Activated naive CD4-positive, alpha-beta T cell treated with anti-CD3 and anti-CD28 coated beads, Interleukin-2, amount 50 U/mL, for 72 hours (primary cell): ENCODE results near the gene ERCC6. TPM values are rescaled to one million over a fixed set of nuclear protein-coding genes. Genes with fewer than 3 reads are reported as not detected.

Experiments used
- ATAC-seq, 2 donors: fragments of 150-1000 bp; cut with Tn5 transposase; 2 replicates each; pipeline ENCODE4 v1.10.0; 2021; ENCODE audit warnings: mild to moderate bottlenecking in 2 of 2, moderate library complexity in 2 of 2
- DNase-seq, 2 donors: peaks; one replicate each; pipeline ENCODE4 v3.0.0; 2021 to 2022; ENCODE audit warnings: low spot score in 2 of 2
- H3K27ac Mint-ChIP-seq, 2 donors: one replicate each; pipeline ENCODE4 v1.8.0; 2022; ENCODE audit warnings: mild to moderate bottlenecking in 2 of 2, mixed read lengths in 2 of 2
- H3K36me3 Mint-ChIP-seq, 2 donors: one replicate each; pipeline ENCODE4 v1.8.0; 2022; ENCODE audit warnings: mixed read lengths in 2 of 2
- H3K9me3 Mint-ChIP-seq, 2 donors: one replicate each; pipeline ENCODE4 v1.8.0; 2022; ENCODE audit warnings: mixed read lengths in 2 of 2
- total RNA-seq, 2 donors: library from RNA; stranded (reverse); gene quantifications; one replicate each; pipeline ENCODE4 v1.2.3, GENCODE V29; 2022

Gene ERCC6
- total RNA-seq, 2 donors from 2014 or later = 31.7 to 36.2 TPM

DNA sequence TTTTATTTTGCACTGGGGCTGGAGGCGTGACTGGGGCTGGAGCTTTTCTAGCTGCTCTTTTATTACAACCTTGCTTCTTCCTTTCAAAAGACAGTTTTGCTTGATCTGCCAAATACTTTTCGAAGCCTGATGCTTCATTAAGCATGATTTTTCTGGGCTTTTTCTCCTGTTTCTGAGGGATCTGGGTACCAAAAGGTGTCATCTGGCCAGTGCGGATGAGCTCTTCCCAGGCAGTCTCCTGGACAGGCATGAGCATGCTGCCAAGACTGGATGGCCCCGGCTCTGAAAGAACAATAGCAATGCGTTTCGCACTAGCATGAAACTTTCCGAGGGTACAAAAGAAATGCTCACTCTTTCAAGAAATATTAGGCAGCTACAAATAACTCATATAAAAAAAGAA lies 14.4 kb downstream of the ERCC6 start:
- ATAC-seq (no peak), DNase-seq (no peak)
- peaks cover 24 to 37% of the 10 kb centered on the region in 2 donors for H3K36me3 Mint-ChIP-seq
- H3K9me3 Mint-ChIP-seq = no peaks in the 10 kb centered on the region
- peak overlapping the region; percentile 5 to 32 for H3K27ac Mint-ChIP-seq

DNA sequence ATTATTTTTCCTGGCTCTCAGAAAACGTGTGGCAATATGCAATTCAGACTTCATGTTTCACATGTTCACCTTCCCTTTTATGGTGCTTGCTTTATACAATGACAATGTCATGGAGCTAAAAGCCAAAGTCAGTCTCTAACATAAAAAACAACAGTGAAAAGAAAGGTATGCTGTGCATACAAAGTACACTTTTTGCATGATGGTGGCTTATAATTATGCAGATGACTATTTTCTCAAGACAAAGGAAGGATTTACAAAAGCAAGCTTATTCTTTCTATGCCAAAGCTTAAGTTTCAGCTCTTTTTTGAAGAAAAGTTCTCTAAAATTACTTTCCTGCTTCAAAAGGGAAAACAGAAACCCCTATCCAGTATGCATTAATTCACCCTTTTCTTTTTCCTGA lies 15.6 kb downstream of the ERCC6 start:
- DNase-seq = no peak
- ATAC-seq = no peak
- no peak overlapping the region for H3K27ac Mint-ChIP-seq
- H3K9me3 Mint-ChIP-seq = no peaks in the 10 kb centered on the region
- H3K36me3 Mint-ChIP-seq = peaks cover 24 to 31% of the 10 kb centered on the region in 2 donors

GRCh38 chr10:49521062-49521461 lies 17.9 kb downstream of the ERCC6 start:
- no peak overlapping the region for H3K27ac Mint-ChIP-seq
- no peaks in the 10 kb centered on the region for H3K9me3 Mint-ChIP-seq
- H3K36me3 Mint-ChIP-seq = peaks cover 11 to 29% of the 10 kb centered on the region in 2 donors

GRCh38 chr10:49520122-49520775 lies 18.7 kb downstream of the ERCC6 start:
- H3K27ac Mint-ChIP-seq = peak overlapping the region in 1 of 2 donors; percentile 35
- no peaks in the 10 kb centered on the region for H3K9me3 Mint-ChIP-seq
- DNase-seq (no peak), ATAC-seq (no peak)
- peaks cover 11 to 30% of the 10 kb centered on the region in 2 donors for H3K36me3 Mint-ChIP-seq

More at GRCh38 chr10:49521062-49521461, 17.9 kb downstream of the ERCC6 start:
- no peak for ATAC-seq
- DNase-seq = no peak

DNA sequence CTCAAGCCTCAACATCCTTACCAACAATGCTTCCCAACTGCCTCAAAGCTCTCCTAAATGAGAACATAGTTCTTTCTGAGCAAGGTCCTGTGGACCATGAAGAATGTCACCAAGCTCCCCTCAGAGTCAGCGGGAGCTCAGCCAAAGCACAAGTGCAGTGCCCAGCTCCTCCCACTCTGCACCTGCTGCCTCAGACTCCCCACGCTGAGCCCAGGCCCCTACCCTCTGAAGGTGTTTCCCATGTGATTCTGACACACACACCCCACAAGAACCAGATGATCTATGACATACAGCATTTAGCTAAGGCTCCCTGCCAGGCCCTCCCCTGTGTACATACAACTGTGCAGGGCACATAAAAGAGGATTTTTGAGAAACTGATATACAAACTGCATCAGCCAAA lies 19.2 kb downstream of the ERCC6 start:
- no peak for DNase-seq
- no peak for ATAC-seq
- no peak overlapping the region for H3K27ac Mint-ChIP-seq
- peaks cover 10 to 30% of the 10 kb centered on the region in 2 donors for H3K36me3 Mint-ChIP-seq
- no peaks in the 10 kb centered on the region for H3K9me3 Mint-ChIP-seq

- no peaks in the 10 kb centered on the region for H3K9me3 Mint-ChIP-seq
- peaks cover 3 to 23% of the 10 kb centered on the region in 2 donors for H3K36me3 Mint-ChIP-seq
- H3K27ac Mint-ChIP-seq = no peak overlapping the region
- DNase-seq = peak in 1 of 2 donors; percentile 14
- peak; percentile 44 to 52 for ATAC-seq
These were observed 19.8 kb downstream of the ERCC6 start for GRCh38 chr10:49518982-49519578.

- H3K9me3 Mint-ChIP-seq = no peaks in the 10 kb centered on the region
- ATAC-seq (no peak), DNase-seq (no peak)
- H3K36me3 Mint-ChIP-seq = peaks cover 0 to 21% of the 10 kb centered on the region in 2 donors
- no peak overlapping the region for H3K27ac Mint-ChIP-seq
These were observed 20.4 kb downstream of the ERCC6 start for GRCh38 chr10:49518566-49518965.

DNA sequence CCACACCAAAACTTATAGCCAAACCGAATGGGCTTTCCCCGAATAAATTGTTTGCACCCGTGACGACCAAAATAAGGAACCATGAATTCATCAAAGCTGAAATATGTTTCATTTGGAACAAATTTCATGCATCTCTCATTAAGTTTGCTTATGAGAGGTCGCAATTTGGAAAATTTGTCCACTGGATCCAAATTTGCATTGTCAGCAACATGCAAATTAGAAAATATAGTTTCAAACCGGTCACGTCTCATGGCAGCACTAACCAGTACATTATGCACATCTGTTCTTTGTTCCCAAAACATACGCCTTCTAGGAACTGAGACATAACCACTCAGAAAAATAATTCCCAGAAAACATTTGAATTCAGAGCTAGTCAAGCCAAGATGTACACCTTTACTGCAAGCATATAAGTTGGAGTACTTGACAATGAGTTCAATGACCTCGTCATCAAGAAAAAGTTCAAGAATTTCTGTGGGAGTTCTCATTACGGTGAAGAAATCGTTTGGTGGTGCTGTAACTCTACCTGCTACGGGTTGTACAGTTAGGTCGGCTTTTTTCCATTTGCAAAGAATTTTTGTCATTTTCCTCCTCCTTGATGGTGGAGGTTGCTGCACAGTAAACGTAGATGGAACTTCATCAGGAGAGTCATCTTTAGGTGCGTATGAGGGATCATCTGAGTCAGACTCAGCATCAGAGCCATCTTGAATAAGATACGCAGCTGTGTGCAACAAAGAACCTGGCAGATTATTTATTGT lies 22.5 kb downstream of the ERCC6 start:
- no peak for DNase-seq
- no peak for ATAC-seq

GRCh38 chr10:49512121-49512809 lies 26.7 kb downstream of the ERCC6 start:
- ATAC-seq = peak in 1 of 2 donors; percentile 63
- peaks cover 0 to 5% of the 10 kb centered on the region in 2 donors for H3K36me3 Mint-ChIP-seq
- no peak for DNase-seq
- H3K9me3 Mint-ChIP-seq = no peaks in the 10 kb centered on the region
- H3K27ac Mint-ChIP-seq = no peak overlapping the region

More for the DNA sequence above, 22.5 kb downstream of the ERCC6 start:
- H3K36me3 Mint-ChIP-seq = peaks cover 0 to 19% of the 10 kb centered on the region in 2 donors
- no peaks in the 10 kb centered on the region for H3K9me3 Mint-ChIP-seq
- H3K27ac Mint-ChIP-seq = no peak overlapping the region

DNA sequence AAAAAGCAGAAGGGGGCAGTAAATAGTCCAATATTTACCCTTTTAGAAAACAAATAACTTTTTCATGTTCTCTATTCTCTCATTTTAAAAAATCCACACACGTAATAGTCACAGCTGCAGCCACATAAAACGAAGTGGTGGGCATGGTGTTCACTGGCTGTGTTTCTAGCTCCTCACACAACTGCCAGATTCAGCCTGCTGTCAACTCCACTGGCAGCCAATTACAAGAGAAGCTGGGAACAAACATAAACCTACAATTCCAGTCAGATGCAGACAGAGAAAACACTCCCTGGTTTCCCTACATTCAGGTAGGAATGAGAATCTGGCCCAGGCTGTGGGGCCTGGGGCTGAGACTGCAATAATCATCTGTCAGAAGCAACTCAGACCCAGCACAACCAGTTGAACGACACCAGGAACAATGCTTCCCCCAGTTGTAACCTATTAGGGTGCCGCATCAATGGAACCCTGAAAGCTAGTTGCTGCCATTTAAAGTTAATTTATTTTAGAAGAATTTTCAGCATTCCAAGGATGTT lies 29.1 kb downstream of the ERCC6 start:
- H3K27ac Mint-ChIP-seq = no peak overlapping the region
- DNase-seq (no peak), ATAC-seq (no peak)
- H3K9me3 Mint-ChIP-seq = no peaks in the 10 kb centered on the region
- no peaks in the 10 kb centered on the region for H3K36me3 Mint-ChIP-seq

DNA sequence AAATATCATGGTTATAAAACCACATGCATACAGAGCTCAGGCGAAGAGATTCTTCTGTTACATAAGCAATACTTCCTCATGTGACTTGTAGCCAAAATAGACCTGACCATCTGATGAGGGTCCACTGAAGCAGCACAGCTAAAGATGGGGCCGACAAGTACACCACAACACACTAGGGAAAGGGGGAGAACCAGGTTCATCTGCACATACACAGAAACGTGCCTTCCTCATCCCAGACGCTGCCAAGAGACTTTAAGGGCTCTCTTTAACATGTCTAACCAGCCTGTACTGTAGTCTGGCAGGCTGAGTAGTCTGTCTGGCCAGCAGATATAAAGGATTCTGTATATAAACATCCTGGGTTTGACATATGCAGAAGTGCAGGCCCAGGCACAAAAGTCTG lies 30.3 kb downstream of the ERCC6 start:
- no peak for DNase-seq
- H3K27ac Mint-ChIP-seq = no peak overlapping the region
- peak; percentile 30 to 34 for ATAC-seq
- H3K9me3 Mint-ChIP-seq = no peaks in the 10 kb centered on the region
- no peaks in the 10 kb centered on the region for H3K36me3 Mint-ChIP-seq

- ATAC-seq (peak; percentile 84 to 97), DNase-seq (no peak)
- H3K27ac Mint-ChIP-seq = no peak overlapping the region
- no peaks in the 10 kb centered on the region for H3K36me3 Mint-ChIP-seq
- no peaks in the 10 kb centered on the region for H3K9me3 Mint-ChIP-seq
These were observed 30.7 kb downstream of the ERCC6 start for GRCh38 chr10:49508249-49508648.

DNA sequence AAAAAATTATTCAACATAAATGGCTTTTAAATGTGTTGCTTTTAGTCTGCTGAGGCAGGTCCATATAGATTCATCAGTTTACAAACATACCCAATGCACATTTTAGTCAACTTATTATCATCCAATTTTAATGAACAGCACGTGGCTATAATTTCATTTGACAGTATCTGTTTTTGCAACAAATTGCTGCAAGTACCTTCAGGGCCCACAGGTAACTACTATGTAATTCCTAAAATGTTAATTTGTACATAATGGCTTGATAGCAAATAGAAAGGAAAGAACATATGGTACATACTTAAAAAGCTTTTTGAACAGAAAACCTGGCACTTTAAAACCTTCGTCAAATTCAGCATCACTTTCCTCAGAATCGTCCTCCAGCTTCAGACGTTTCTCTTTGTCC lies 33.3 kb downstream of the ERCC6 start:
- ATAC-seq = no peak
- DNase-seq = no peak
- Mint-ChIP-seq H3K9me3 (no peaks in the 10 kb centered on the region), H3K27ac (no peak overlapping the region), H3K36me3 (peaks cover 0 to under 1% of the 10 kb centered on the region in 2 donors)

- ATAC-seq (no peak), DNase-seq (no peak)
- no peak overlapping the region for H3K27ac Mint-ChIP-seq
- H3K9me3 Mint-ChIP-seq = no peaks in the 10 kb centered on the region
- peaks cover 0 to 4% of the 10 kb centered on the region in 2 donors for H3K36me3 Mint-ChIP-seq
These were observed 33.8 kb downstream of the ERCC6 start for GRCh38 chr10:49505076-49505475.

DNA sequence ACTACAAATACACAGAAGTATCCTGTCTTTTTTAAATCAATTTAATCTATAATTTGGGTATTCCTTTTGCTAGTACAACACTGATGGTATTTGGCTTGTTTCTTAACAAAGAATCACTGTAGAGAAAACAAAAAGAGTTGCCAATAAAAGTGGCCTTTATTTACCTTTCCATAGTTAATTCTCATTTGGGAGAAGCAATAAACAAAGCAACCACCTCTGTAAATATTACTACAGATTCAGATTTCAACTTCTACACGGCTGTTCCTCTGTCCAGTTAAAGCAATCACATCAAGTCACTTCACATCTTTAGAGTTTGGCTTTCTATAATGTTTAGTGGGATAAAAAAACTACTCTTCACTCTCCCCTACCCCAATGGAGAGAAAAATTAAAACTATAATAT lies 34.4 kb downstream of the ERCC6 start:
- H3K36me3 Mint-ChIP-seq = peaks cover 0 to 4% of the 10 kb centered on the region in 2 donors
- DNase-seq (no peak), ATAC-seq (no peak)
- H3K27ac Mint-ChIP-seq = no peak overlapping the region
- H3K9me3 Mint-ChIP-seq = no peaks in the 10 kb centered on the region

GRCh38 chr10:49502358-49502757 lies 36.6 kb downstream of the ERCC6 start:
- H3K36me3 Mint-ChIP-seq = peaks cover 0 to 10% of the 10 kb centered on the region in 2 donors

DNA sequence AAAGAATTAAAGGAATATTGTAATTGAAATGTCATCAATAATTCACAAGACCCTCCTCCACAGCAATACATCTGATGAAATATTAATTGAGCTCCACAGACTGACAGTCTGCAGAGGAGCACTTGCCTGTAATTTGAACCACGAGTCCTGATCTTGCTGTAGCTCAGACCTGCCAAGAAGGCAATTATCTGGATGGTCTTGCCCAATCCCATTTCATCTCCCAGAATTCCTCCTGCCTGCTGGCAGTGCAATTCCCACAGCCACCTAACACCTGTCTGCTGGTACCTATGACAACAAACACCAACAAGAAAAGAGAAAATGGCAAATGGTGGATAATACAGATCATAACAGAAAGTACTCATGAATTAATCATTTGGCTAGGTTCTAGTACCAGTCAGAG lies 38.5 kb downstream of the ERCC6 start:
- H3K27ac Mint-ChIP-seq = no peak overlapping the region
- ATAC-seq (no peak), DNase-seq (no peak)
- H3K9me3 Mint-ChIP-seq = no peaks in the 10 kb centered on the region
- H3K36me3 Mint-ChIP-seq = peaks cover 0 to 10% of the 10 kb centered on the region in 2 donors

More at GRCh38 chr10:49502358-49502757, 36.6 kb downstream of the ERCC6 start:
- no peaks in the 10 kb centered on the region for H3K9me3 Mint-ChIP-seq
- no peak overlapping the region for H3K27ac Mint-ChIP-seq
- DNase-seq (no peak), ATAC-seq (no peak)
